NK-92 treated with Interleukin-12 subunit alpha and Interleukin-12 subunit beta, amount 100 ng/mL, for 24 hours (cell line): ENCODE measurements around the gene MAP2K7.
A peak's percentile ranks its signal among the peaks of the same experiment; 100 is the strongest.
"Not testable (repeated sequence)": the region's sequence is repeated elsewhere in the genome, so short reads cannot be mapped to it uniquely, and the experiment has no call there.

Experiments used
- DNase-seq: peaks from one replicate; lab custom pipeline; 2025; lab: John Stamatoyannopoulos, UW

Gene MAP2K7

GRCh38 chr19:7932276-7932929 lies 28.7 kb downstream of the MAP2K7 start:
- no peak for DNase-seq

DNA sequence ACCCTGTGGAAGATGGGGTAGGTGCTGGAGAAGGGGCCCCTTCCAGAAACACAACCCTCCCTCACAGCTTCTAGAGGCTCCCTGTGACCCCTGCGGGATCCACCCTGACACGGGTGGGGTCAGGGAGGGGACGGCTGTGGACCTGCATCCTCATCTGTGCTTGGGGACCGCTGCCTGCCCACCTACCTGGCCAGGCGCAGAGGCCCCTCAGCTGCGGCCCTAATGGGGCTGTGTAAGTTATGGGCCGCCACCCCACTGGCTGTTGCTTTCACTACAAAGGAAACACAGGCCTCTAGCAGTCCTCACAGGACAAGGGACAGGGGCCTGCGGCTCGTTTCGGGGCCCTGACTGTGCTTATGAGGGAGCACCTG lies 29.2 kb downstream of the MAP2K7 start:
- DNase-seq: no peak

- no peak for DNase-seq
Observed at GRCh38 chr19:7933411-7933810, 29.7 kb downstream of the MAP2K7 start.

DNA sequence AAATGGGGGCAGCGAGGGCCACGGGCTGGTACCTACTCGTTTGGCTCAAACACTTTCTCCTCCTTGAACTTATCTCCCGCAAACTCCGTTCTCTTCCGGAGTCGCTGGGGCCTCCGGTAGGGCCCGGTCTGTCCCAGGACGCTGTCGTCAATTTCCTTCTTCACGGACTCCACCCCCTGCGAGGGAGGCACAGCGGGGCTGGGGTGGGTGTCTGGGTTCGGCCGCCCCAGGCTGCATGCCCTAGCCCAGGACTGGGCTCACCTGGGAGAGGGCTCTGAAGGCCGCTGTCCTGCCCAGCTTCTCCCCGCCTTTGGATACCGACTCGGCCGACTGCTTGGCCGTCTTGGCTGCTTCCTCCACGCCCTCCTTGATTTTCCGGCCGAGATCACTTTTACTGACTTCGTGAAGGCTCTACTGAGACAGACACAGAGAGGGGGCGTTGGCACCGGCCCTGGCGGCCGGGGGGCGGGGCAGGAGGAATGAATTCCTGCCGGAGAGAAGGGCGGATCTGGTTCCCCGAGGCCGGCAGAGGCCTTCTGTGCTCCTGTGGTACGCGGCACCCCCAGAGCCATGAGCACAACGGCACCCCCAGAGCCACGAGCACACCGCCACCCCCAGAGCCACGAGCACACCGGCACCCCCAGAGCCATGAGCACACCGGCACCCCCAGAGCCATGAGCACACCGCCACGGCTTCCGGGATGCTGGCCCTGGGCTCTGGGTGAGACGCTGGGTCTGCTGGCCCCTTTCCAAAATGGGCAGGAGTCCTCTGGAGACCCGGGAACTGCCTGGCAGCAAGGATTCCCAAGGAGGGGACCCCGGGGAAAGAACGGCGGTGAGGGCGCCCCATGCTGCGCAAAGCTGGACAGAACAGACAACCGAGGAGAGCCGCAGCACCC lies 30.4 kb downstream of the MAP2K7 start:
- no peak for DNase-seq

GRCh38 chr19:7934766-7935165 lies 31.1 kb downstream of the MAP2K7 start:
- no peak for DNase-seq

DNA sequence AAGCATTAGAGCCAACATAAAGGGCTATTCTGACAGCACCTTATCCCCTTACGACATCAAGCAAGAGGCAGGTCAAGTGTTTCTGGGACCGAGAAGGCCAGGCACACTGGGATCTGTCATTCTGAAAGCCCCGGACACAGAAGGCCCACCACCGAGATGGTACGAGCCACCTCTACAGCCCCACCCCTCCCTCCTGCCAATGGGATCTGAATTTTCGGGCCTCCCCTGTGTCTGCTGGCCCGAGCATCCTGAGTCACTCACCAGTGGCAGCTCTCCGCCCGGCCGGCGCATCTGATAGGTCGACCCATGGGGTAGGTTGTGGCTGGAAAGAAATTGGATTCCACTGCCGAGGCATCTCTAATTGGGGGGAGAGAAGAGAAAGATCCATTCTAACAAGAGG lies 37.2 kb downstream of the MAP2K7 start:
- DNase-seq: no peak

DNA sequence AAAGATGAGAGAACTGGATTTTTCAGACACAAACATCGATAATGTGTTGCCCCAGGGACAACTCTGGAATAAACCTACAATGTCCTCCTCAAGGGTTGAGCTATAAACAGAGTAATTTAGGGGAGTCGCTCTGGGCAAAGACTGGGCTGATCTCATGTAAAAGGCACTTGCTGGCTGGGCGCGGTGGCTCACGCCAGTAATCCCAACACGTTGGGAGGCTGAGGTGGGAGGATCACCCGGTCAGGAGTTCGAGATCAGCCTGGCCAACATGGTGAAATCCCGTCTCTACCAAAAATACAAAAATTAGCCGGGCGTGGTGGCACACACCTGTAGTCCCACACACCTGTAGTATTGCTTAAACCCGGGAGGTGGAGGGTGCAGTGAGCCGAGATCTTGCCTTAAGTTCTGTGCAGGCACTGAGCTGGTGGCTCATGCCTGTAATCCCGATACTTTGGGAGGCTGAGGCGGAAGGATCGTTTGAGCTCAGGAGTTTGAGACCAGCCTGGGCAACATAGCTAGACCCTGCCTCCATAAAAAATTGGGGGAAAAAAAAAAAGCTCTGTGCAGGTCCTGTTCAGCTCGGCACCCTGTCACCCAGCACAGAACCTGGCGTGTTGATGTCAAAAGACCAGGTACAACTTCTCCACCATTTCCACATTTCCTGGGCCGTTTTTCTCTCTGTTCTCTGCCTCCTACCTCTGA lies 38.4 kb downstream of the MAP2K7 start:
- DNase-seq: no peak

DNA sequence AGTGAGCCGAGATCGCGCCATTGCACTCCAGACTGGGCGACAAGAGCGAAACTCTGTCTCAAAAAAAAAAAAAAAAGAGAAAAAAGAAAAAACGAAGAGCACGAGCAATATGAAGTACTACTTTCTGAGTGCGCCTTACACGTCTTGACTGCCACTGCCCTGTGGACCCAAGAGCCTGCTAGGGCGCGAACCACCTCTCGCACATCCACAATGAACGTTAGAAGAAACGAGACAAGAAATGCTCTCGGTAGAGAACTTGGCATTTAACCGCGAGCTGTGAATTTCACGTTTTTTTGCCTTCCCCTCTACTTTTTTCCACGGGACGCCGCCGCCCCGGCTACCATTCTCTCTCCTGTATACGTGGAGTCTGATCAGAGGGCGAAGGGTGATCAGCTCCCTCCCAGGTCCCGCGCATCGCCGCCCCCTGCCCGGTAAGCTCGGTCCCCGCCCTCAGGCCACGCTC lies 39.3 kb downstream of the MAP2K7 start:
- DNase-seq: no peak

DNA sequence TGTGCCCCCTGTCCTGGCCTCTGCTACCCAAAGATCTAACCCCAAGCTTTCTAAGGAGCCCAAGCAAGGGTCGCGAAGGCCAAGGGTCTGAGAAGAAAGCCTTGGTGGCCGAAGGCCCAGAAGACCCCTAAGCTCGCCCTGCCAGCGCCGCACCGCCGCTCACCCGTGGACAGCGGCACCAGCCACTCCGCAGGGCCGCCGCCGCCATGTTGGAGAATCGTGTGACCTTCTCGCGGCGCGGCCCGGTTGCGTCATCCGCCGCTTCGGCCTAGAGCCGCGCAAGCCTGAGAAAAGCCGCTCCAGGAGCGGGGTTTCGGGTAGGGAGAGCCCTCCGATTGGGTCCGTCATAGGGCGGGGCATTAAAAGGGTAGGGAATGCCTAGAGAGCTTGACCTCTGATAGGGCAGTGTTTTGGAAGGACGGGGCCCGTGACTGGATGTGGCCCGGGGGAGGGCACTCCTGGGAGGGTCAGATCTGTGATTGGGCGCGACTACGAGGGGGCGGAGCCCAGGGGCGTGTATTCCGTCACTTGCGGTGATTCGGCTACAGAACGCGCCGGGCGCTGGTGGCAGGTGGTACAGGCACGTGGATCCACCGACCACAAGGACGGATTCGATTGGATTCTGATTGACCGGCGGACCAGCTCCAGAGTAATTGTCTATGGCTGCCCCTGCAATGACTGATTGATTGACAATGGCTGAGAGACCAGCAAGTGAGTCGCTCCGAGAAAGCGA lies 39.9 kb downstream of the MAP2K7 start, which contains the start of gene TIMM44:
Gene TIMM44, minus strand, starts transcription at position 223 of the 733 bp plus-strand sequence. Its CDS starts 15 bp downstream, at position 208.
- peak; percentile 99 for DNase-seq

DNA sequence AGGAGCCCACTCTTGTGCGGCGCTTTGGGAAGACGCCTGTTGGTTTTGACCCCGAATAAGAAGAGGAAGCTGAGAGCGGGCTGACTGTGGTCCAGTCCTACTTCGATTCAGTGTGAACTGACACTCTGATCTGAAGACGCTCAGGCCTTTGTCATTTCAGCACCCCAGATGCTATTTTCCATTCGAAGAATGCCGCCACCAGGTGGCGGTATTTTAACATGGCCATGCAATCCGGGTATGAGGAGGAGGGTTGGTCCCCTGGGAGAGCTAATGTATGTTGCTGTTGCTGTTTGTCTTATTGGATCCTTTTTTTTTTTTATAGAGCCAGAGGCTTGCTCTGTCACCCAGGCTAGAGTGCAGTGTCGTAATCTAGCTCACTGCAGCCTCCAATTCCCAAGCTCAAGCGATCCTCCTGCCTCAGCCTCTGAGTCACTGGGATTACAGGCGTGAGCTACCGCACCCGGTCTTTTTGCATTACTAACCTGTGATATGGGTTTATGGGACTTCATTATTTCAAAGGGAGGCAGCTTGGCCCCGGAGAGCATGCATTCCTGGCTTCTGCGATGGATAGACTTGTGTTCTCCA lies 40.6 kb downstream of the MAP2K7 start:
- peak; percentile 62 for DNase-seq

- DNase-seq: no peak
Observed at GRCh38 chr19:7947939-7948338, 44.3 kb downstream of the MAP2K7 start.

- no peak for DNase-seq
Observed at GRCh38 chr19:7953060-7953459, 49.4 kb downstream of the MAP2K7 start.

DNA sequence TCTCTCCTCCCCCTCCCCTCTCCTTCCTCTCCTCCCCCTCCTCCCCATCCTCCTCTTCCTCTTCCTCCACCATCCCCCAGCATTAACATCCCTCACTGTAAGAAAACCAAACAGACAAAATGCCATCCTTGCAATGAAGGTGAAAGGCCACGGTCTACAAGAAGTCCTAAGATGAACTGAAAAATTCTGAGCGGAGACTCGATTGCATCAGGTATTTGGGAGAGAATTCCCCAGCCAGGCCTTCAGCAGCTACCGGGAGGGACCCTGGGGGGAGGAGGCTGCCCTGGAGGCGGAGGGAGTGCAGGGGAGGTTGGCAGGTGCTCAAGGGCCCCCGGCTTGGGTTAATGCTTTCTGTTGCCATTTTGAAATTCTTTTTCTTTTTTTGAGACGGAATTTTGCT lies 49.9 kb downstream of the MAP2K7 start:
- DNase-seq: no peak

DNA sequence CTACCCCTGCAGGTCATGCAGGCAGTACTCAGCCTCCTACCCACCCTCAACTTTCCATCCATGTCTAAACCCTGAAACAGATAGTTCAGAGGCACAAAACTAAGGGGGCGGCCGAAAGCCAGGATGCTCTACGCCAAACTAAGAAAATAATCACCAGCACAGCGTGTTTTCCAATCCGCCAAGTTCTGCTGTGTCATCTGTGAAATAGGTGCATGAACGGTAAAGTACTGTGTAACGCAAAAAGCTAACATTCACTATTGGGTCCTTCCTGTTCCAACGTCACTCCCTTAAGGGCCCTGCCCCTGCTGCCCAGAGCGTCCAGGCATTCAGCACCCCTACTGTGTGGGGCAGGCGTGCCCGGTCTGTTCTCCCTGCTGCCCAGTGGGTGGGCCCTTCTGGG lies 52.0 kb downstream of the MAP2K7 start:
- DNase-seq: no peak

GRCh38 chr19:7959211-7959610 lies 55.5 kb downstream of the MAP2K7 start:
- no peak for DNase-seq

- DNase-seq: not testable (repeated sequence)
Observed at GRCh38 chr19:7961082-7961481, 57.4 kb downstream of the MAP2K7 start.

DNA sequence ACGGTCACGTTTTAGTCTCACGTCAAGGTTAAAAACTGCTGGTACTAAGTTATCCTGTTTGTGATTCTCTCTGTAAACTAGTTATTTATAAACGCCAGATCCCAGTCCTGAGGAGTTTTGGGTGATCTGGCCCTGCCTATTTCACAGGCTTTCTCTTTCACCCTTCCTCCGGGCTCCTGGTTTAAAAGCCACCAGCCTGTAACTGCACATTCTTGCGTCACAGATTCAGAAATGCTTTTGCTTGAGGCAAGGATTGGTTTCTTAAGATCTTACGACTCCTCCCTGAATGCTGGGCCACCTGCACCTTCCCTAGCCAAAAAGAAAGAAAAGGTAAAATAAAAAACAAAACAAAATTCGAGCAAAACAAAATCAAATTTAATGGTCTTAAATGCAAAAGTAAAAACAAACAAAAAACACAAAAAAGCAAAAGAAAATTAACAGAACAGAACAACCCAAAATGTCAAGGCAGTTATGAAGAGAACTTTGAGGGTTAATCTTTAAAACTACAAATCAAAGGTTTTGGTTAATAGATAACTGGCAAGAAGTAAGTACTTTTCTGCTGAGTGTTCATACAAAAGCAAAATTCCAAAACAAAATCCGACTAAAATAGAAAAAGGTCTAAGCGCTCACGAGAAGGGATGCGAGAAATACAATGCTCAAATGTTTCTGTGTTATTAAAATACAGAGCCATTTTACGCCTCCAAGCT lies 58.4 kb downstream of the MAP2K7 start:
- DNase-seq: no peak

DNA sequence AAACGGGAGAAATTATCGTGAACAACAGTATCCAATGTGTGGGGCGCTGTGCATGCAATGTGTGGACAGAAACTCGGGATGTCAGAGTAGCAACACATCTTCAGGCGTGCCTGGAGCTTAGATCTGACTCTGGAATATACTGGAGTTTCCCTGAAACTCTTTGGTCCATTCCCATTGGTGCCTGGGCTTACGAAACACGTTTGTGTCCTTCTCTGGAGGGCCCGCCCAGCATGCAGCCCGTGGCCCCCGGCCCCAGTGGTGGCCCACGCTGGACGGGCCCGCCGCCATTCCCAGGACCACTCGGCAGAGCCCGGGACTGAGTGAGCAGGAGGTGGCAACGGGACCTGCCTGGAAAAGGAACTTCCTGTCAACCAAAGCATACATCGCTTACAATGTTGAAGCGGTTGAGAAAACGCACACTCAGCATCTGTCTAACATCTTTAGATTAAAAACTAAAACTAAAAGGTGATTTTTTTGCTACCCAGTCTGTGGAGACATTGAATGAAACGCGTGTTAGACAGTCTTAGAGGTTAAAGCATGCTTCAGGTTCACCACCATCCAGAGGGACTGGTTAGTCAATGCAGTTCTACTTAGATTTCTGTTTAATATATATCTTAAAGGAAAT lies 59.1 kb downstream of the MAP2K7 start:
- DNase-seq: no peak

- no peak for DNase-seq
Observed at GRCh38 chr19:7963566-7963965, 59.9 kb downstream of the MAP2K7 start.
